HT1080 (cell line): ENCODE results near the gene DYRK4. TPM values are rescaled to one million over a fixed set of nuclear protein-coding genes. Genes with fewer than 3 reads are reported as not detected.
A peak's percentile ranks its signal among the peaks of the same experiment; 100 is the strongest.

ENCODE experiments used
- DNase-seq: peaks from one replicate; pipeline ENCODE4 v3.0.0-alpha.2; 2015; ENCODE audit warnings: low read depth
- total RNA-seq: library from RNA; depleted of rRNA; stranded (reverse); fragments of >200 nt; shearing (Covaris generic); gene quantifications from 2 replicates; pipeline ENCODE4 v1.2.3, GENCODE V29; 2014; rRNA removed

DYRK4 gene
- total RNA-seq, 1 experiment from 2014 or later, result 64.6 TPM

- DNase-seq, result no peak
These were observed 53.7 kb downstream of the DYRK4 start for GRCh38 chr12:4615667-4616066.

GRCh38 chr12:4621511-4621910 is 59.5 kb downstream of the DYRK4 start:
- peak; percentile 21 for DNase-seq

GRCh38 chr12:4626543-4626942 is 64.5 kb downstream of the DYRK4 start:
- peak; percentile 10 for DNase-seq

- DNase-seq, result peak; percentile 40
These were observed 66.4 kb downstream of the DYRK4 start for GRCh38 chr12:4628406-4628805.

- DNase-seq, result no peak
These were observed 68.3 kb downstream of the DYRK4 start for GRCh38 chr12:4630262-4630661.

GRCh38 chr12:4643747-4644146 is 81.7 kb downstream of the DYRK4 start:
- DNase-seq, result no peak

- DNase-seq, result no peak
These were observed 83.0 kb downstream of the DYRK4 start for GRCh38 chr12:4645023-4645422.

- DNase-seq, result peak; percentile 7
These were observed 86.1 kb downstream of the DYRK4 start for GRCh38 chr12:4648104-4648500.

GRCh38 chr12:4648501-4649357 is 86.7 kb downstream of the DYRK4 start, which contains the start of the genes AKAP3 and NDUFA9:
Gene AKAP3 (minus strand): TSS chr12:4649051. CDS start chr12:4638196, 10,855 bp downstream.
Gene NDUFA9 (plus strand): TSS chr12:4649114. CDS start chr12:4649127, 13 bp downstream.
- DNase-seq, result peak; percentile 78

GRCh38 chr12:4649358-4649661 is 87.3 kb downstream of the DYRK4 start:
- no peak for DNase-seq

- DNase-seq, result no peak
These were observed 91.2 kb downstream of the DYRK4 start for GRCh38 chr12:4653257-4653656.

GRCh38 chr12:4653691-4654090 is 91.7 kb downstream of the DYRK4 start:
- DNase-seq, result no peak

Other genes starting within 250 kb of the DYRK4 start
- 11.0 and 13.8 TPM in 2 replicates for gene TIGAR, start 241.0 kb upstream of the DYRK4 start, total RNA-seq
- not detected in 2 replicates for gene FGF23, start 182.5 kb upstream of the DYRK4 start, total RNA-seq
- not detected in 2 replicates for gene FGF6, start 116.4 kb upstream of the DYRK4 start, total RNA-seq
- 28.7 and 38.0 TPM in 2 replicates for gene RAD51AP1, start 23.3 kb upstream of the DYRK4 start, total RNA-seq
- 0.40 and 0.56 TPM in 2 replicates for gene AKAP3, start 86.8 kb downstream of the DYRK4 start, total RNA-seq
- gene NDUFA9, start 86.9 kb downstream of the DYRK4 start, total RNA-seq, result 104 and 121 TPM in 2 replicates
- 0.07 and 0.35 TPM in 2 replicates for gene GALNT8, start 158.2 kb downstream of the DYRK4 start, total RNA-seq